Measurements from ENCODE around the gene NDUFA13.
"Not testable (repeated sequence)": the region's sequence is repeated elsewhere in the genome, so short reads cannot be mapped to it uniquely, and the experiment has no call there.

NDUFA13 gene

GRCh38 chr19:19515642-19516519 is at the start of gene NDUFA13:
Gene NDUFA13 (plus strand): TSS chr19:19516225. CDS start chr19:19516239, 14 bp downstream.
- DNase-seq (ENCODE audit: low read depth), result peak; percentile 79

GRCh38 chr19:19468424-19469050 is 47.5 kb upstream of the NDUFA13 start:
- DNase-seq (ENCODE audit: low read depth), result no peak

GRCh38 chr19:19470579-19470978 is 45.4 kb upstream of the NDUFA13 start:
- DNase-seq (ENCODE audit: low read depth), result no peak

- DNase-seq (ENCODE audit: low read depth), result no peak
These were observed 44.3 kb upstream of the NDUFA13 start for GRCh38 chr19:19471682-19472081.

GRCh38 chr19:19472106-19472505 is 43.9 kb upstream of the NDUFA13 start:
- not testable (repeated sequence) for DNase-seq (ENCODE audit: low read depth)

GRCh38 chr19:19475015-19475765 is 40.8 kb upstream of the NDUFA13 start:
- DNase-seq (ENCODE audit: low read depth), result no peak

- DNase-seq (ENCODE audit: low read depth), result no peak
These were observed 39.9 kb upstream of the NDUFA13 start for GRCh38 chr19:19475849-19476828.

- no peak for DNase-seq (ENCODE audit: low read depth)
These were observed 38.2 kb upstream of the NDUFA13 start for GRCh38 chr19:19477705-19478383.

- DNase-seq (ENCODE audit: low read depth), result no peak
These were observed 35.3 kb upstream of the NDUFA13 start for GRCh38 chr19:19480688-19481087.

GRCh38 chr19:19482809-19483596 is 33.0 kb upstream of the NDUFA13 start:
- no peak for DNase-seq (ENCODE audit: low read depth)

- no peak for DNase-seq (ENCODE audit: low read depth)
These were observed 30.6 kb upstream of the NDUFA13 start for GRCh38 chr19:19485161-19485997.

GRCh38 chr19:19485998-19486290 is 30.1 kb upstream of the NDUFA13 start:
- DNase-seq (ENCODE audit: low read depth), result no peak

- DNase-seq (ENCODE audit: low read depth), result no peak
These were observed 29.5 kb upstream of the NDUFA13 start for GRCh38 chr19:19486343-19487076.

- DNase-seq (ENCODE audit: low read depth), result no peak
These were observed 28.7 kb upstream of the NDUFA13 start for GRCh38 chr19:19487077-19487949.

GRCh38 chr19:19487950-19488874 is 27.8 kb upstream of the NDUFA13 start:
- no peak for DNase-seq (ENCODE audit: low read depth)

GRCh38 chr19:19488875-19489690 is 26.9 kb upstream of the NDUFA13 start:
- DNase-seq (ENCODE audit: low read depth), result peak; percentile 90
